Activated CD4-positive, alpha-beta T cell treated with anti-CD3 and anti-CD28 coated beads, Interleukin-2, Interleukin-4, amounts not matched to agents 100 ng/mL and 50 ng/mL, durations not matched to agents 16 hours and 8 hours (primary cell): Measurements from ENCODE around the gene DCAF6.
A peak's percentile ranks its signal among the peaks of the same experiment; 100 is the strongest.
"Not testable (repeated sequence)": the region's sequence is repeated elsewhere in the genome, so short reads cannot be mapped to it uniquely, and the experiment has no call there.

ENCODE experiments used
- DNase-seq: peaks from one replicate; pipeline ENCODE4 v3.0.0-alpha.2; 2020; ENCODE audit warnings: low spot score

Gene DCAF6, protein sequence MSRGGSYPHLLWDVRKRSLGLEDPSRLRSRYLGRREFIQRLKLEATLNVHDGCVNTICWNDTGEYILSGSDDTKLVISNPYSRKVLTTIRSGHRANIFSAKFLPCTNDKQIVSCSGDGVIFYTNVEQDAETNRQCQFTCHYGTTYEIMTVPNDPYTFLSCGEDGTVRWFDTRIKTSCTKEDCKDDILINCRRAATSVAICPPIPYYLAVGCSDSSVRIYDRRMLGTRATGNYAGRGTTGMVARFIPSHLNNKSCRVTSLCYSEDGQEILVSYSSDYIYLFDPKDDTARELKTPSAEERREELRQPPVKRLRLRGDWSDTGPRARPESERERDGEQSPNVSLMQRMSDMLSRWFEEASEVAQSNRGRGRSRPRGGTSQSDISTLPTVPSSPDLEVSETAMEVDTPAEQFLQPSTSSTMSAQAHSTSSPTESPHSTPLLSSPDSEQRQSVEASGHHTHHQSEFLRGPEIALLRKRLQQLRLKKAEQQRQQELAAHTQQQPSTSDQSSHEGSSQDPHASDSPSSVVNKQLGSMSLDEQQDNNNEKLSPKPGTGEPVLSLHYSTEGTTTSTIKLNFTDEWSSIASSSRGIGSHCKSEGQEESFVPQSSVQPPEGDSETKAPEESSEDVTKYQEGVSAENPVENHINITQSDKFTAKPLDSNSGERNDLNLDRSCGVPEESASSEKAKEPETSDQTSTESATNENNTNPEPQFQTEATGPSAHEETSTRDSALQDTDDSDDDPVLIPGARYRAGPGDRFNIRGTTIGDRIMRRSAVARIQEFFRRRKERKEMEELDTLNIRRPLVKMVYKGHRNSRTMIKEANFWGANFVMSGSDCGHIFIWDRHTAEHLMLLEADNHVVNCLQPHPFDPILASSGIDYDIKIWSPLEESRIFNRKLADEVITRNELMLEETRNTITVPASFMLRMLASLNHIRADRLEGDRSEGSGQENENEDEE

DNA sequence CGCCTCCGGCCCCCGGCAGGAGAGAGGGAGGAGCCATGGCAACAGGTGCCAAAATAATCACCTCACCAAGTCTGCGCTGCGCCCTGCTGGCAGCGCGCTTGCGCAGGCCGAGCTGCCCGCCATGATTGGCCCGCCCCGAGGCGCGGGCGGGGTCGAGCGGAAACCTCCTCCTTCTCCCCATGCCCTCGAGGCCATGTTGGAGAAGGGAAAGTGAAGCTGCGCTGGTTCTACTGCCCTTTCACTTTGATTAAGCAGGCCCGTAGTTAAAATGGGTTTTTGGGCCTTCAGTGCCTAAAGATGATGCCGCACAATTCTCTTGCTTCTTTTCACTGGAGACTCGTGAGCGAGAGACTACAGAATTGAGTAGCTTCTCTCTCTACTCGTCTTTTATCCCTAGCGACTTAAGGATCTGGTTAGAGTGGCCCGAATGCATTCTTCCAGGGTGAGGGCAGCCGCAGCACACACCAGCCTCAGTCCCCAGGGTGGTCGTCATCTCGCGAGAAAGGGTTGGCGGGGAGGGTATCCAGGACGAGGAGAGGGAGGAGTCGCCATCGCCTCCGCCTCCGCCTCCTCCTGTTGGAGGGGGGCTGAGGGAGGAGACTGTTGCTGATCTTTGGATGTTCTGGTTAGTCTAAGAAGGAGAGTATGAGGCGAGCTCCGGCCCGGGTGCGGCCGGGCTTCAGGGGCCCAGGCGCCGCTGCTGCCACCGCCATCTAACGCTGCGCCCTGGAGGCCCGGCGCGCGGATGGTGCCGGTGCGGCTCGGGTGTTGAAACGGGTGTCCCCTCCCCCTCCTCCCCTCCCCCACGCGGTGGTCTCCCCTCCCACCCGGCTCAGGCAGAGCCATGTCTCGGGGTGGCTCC, at the start of gene DCAF6:
Gene DCAF6, plus strand, starts transcription at position 616 of the 862 bp plus-strand sequence. Its CDS starts 229 bp downstream, at position 845.
- DNase-seq: peak; percentile 98

DNA sequence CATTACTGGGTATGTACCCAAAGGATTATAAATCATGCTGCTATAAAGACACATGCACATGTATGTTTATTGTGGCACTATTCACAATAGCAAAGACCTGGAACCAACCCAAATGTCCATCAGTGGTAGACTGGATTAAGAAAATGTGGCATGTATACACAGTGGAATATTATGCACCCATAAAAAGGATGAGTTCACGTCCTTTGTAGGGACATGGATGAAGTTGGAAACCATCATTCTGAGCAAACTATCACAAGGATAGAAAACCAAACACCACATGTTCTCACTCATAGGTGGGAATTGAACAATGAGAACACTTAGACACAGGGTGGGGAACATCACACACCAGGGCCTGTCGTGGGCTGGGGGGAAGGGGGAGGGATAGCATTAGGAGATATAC, 49.3 kb upstream of the DCAF6 start:
- not testable (repeated sequence) for DNase-seq

DNA sequence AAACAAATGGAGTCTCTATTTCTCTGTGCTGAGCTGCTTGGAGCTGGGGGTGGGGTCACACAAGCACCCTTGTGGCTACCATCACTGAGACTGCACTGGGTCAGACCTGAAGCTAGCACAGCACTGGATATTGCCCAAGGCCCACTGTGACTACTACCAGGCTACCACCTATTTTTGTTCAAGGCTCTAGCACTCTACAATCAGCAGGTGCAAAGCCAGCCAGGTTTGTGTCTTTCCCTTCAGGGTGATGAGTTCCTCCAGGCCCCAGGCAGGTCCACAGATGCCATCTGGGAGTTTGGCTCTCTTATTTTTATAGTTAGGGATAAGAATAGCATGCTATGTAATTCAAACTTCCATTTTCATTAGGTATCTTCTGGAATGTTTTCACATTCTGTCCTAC, 46.1 kb upstream of the DCAF6 start:
- no peak for DNase-seq

DNA sequence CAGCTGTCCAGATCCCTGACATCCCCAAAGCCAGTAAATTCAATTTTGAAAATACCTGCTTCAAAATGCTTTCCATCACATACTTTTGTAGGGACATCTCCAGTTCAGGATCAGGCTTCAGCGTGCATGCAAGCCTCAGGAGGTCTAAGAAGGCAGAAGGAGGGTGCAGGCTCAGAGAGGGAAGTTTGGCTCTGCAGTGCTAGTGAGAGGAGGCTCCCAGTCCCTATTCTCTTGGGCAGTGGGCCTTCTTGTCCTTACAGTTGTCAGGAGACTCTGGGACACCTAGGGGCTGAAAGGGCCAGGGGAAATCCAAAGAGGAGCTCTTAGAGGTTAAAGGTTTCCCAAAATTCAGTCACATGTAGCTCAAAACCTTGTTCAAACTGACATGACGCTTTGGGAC, 42.7 kb upstream of the DCAF6 start:
- DNase-seq: no peak

DNA sequence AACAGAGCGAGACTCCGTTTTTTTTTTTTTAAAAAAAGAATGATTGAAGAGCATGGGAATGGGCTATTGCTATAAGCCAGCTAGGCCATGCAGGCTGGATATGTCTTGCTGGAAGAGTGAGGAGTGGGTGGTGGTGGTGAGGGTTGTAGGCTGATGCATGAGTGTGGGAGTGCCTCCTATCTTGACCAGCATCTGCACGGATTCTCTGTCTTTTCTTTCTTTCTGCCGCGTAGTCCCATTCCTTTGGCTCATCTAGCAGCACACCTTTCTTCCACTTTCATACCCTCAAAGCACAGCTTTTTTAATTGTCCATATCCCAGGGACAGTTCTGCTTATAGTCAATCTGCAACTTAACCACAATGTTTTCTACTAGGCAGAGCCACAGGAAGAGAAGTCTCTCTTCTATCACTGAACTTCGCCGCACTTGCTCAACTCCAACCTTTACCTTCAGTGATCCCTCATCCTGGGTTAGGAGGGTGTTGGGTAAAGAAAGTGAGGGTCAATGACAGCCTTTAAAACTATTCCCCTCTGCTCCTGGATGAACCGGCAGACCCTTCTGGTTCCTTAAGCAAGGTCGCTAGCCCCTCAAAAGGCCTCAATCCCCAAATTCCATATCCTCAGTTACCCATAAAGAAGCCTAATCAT, 37.8 kb upstream of the DCAF6 start:
- no peak for DNase-seq

DNA sequence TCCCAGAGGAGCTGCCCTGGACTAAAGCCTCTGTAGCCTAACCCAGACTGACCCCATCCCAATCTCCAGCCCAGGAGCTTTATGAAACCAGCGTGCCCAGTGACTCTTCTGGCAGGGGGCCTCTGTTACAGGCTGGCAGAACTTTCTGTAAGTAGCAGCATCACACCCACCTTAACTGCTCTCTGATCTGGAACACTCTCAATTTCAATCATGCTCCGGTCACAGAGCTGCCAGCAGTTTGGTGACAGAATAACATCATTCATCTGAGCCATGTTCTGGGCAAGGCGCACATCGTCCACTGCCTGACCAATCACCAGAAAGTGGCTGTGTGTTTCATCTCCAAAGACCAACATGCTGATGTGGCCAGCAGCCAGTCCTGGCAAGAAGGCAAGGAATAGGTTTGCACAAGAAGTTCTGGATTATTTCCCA, 37.2 kb upstream of the DCAF6 start:
- no peak for DNase-seq

DNA sequence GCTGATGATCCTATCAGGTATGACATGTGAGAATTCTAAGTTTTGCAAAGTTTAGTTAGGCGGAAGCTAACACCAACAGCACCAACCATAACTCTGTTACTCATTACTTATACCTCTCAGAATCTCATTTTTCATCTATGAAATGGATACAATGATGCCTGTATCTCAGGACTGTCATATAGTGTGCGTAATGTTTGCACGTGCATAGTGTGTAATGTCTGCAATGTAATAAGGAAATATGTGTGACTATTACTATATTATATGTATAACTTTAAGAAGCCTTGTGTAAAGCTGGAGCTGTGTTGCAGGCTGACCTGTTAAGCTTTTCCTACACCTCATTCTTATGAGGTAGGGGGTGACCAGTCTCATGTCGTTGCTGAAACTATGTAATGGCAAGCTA, 35.6 kb upstream of the DCAF6 start:
- no peak for DNase-seq

DNA sequence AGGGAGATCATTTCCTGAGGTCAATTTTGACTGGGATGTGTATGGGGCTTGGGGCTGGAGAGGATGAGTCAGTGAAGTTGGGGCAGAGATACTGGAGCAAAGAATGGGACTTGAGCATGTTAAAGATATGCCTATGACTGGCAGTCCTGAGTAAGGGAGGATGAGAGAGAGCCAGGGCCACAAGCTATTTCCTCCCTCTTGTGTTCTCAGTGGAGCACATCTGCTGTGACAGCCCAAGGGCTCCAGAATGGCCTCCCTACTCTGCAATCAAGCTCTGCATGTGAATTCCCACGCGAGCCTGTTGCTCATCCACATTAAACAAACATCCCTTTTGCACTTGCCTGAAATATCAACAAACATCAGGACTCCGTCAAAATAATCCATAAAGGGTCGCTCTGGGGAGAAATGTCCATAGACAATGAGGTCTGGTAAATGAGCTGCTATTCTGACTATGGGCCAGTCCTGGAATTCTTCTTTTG, 31.8 kb upstream of the DCAF6 start:
- DNase-seq: no peak

DNA sequence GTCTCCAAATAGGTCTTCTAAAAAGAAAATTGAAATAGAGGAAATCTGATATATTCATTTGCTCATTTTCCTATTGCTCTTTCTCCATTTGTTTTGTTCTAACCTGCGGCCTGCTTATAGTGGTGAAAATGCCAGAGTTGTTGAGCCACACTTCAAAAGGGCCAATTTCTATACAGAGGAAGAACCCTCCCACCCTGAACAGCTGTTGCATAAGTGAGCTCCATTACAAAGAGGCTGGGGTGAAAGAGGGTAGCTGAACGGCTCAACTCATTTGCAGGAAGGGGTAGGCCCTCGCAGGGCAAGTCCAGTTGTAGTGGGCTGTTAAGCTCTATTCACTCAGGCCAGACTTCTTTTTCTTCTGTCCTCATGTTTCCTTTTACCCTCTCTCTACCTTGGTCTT, 31.3 kb upstream of the DCAF6 start:
- no peak for DNase-seq

DNA sequence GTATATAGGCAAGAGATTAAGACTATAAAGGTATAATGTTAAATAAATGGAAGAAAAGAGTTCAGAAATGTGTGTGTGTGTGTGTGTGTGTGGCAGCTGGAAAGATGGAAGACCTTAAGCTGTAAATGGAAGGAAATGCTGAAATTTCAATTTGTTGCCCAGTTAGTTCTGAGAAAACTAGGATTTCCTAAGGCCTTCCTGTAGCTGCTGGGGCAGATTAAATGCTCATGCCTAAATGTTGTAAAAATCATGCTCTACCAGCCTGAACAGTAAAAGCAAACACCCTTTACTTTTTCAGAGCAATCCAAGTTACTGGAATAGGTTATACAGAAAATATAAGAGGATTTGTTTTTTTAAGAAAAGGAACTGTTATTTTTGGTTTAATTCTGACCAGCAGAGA, 30.8 kb upstream of the DCAF6 start:
- DNase-seq: no peak

DNA sequence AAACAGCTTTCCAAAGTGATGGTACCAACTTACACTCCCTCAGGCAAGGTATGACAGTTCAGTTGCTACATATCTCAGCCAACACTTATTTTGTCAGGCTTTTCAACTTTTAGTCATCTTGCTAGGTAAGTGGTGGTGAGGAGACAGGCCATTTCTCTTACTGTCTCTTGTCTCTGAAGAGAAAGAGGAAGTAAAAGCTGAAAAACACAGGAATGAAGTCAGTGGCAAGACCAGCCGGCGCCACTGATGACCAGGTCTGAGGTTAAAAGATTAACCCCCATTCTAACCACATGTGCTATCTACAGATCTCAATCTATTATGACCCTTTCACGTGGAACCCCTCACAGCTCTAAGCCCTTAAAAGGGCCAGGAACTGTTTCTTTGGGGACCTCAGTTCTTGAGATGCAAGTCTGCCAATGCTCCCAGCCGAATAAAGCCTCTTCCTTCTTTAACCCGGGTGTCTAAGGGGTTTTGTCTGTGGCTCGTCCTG, 26.7 kb upstream of the DCAF6 start:
- no peak for DNase-seq

DNA sequence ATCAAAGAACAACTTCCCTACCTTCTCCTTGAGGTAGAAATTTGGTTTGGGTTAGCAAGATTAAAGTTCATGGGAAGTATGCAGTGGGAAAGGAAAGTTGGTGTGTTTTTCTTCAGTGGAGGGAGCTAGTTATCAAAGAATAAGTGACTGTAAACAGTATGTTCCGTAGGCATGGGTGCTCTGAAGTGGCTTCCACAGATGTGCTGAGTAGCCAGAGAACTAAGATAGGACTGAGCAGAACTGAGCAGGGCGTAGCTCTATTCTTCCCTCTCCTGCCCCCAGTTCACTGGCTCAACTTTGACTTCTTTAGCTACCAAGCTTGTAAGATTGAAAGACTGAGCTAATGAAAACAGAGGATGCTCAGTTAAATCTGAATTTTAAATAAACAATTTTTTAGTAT, 26.0 kb upstream of the DCAF6 start:
- DNase-seq: no peak

DNA sequence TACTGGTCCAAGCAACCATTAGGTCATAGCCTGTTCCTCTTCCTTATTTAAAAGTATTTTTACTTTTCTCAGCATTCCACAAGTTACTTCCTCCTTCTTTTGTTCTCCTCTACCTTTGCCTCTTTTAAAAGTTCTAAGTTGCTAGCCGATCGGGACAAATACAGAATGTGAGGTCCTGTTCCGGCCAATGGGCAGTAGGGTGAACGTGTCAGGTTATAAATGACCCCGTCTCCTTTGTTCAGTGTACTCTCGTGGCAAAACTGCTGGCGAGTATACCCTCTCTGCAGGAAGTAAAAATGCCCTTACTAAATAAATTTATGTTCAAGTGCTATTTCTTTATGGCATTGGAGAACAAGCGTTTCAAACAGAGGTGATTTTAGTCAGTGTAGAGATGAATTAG, 25.1 kb upstream of the DCAF6 start:
- DNase-seq: no peak

DNA sequence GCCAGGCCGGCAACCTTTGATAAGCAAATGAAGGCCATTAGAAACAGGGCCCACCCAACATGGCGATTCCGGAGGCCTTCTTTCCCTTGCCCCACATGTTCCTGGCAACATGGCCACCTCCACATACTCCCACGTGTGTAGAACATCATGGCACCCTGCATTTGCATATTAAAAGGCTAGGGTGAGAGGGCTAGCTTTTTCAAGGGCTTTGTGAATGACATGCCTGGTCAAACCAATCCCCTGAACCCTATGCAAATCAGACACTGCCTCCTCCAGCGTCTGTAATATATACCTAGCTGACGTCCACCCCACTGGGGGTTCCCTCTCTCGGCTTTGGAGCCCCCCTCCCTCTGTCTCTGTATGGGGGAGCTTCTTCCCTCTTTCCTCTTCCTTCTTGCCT, 24.2 kb upstream of the DCAF6 start:
- DNase-seq: no peak

DNA sequence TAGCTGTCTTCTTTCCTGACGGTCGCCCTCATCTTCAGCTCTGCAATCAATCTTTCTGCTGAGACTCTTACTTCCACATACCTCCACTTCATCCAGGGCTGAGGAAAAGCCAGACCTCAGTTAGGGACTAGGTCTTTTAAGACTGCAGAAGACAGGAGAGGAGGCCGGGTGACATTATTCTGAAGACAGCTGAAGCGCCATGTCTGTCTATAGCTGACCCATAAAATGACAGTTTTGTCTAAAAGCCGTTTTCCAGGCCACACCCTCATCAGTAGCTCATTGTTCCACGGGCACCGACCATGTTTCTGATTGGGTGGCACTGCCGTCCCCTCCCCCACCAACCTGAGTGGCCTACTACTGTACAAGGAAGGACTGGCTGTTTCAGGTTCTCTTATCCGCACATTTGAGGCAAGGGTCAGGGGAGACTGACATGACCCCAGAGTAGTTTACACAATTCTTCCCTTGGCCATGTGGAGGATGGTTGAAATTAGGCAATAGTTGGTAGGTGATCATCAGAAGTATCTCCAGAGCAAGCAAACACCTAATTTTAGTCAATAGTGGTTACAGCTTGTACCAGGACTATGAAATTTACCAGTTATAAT, 22.5 kb upstream of the DCAF6 start, which contains the start of gene ADCY10:
Gene ADCY10, minus strand, starts transcription at position 240 of the 602 bp plus-strand sequence. CDS start 8,994 bp downstream, outside the sequence.
- no peak for DNase-seq

DNA sequence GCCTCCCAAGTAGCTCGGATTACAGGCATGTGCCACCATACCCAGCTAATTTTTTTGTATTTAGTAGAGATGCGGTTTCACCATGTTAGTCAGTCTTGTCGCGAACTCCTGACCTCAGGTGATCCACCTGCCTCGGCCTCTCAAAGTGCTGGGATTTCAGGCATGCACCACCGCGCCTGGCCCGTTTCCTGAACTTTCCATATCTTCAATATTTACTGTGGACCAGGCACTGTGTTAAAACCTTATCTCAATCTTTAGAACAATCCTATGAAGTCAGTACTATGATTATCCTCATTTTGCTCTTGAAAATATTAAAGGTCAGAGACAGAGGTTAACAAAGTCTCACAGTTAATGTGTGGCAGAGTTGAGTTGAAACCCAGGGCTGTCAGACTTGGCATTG, 20.9 kb upstream of the DCAF6 start:
- DNase-seq: no peak

DNA sequence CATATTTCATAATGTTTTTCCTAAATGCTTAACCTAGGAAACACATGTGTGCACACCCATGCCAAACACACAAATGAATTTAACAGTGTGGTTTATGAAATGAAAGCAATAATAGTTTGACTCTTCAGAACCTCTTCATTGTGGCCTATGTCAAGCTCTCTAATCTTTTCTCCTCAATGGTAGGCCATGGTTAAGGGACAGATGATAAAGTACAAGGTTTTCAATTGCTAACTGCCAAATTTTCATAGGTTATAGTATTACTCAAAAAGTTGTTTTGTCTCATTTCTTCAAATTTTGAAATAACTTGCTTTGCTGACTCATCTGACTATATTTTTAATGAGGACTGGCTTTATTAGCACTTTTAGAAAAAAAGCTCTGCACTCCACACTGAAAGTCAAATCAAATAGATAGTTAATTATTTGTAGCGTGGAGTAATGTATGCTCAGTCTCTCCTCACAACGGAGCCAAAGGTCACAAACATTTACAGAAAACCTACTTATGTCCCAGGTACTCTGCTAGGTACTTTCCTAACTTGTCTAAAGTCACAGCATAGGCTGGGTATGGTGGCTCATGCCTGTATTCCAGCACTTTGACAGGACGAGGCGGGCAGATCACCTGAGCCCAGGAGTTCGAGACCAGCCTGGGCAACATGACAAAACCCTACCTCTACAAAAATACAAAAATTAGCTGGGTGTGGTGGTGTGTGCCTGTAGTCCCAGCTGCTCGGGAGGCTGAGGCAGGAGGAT, 19.5 kb upstream of the DCAF6 start:
- no peak for DNase-seq

DNA sequence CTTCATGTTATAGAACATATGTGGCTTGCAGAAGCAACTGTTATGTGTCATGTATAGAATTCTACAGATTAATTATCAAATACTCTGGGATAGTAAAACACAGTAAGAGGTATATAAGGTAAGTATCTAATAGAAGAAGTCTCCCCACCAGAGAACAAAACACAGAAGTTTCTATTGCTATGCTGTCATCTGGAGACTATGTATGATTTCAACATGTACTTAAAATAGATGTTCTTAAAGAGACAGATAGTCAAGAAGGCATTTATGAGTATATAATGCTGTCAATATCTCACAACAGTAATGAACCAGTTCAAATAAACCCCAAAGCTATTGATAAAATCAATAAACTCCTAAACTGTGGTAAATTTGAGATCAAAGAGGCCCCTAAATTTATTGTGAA, 14.5 kb upstream of the DCAF6 start:
- DNase-seq: no peak

DNA sequence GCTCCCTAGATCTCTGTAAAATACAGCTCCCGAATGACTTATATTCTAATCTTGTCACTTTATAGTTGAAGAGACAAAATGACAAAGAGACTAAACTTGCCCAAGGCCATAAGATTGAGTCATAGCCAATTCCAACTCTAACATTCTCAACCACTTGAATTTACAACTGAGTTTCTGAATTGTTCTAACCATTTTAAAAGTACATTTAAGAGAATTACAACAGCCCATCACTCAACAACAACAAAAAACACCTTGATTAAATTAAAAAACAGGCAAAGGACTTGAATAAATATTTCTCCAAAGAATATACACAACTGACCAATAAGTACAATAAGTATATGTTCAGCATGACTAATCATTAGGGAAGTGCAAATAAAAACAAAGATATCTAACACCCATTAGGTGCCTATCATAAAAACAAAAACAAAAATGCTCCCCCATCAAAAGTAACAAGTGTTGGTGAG, 13.8 kb upstream of the DCAF6 start:
- no peak for DNase-seq
